Measurements from ENCODE around the gene IFT122. TPM values are rescaled to one million over a fixed set of nuclear protein-coding genes. Genes with fewer than 3 reads are reported as not detected.

The IFT122 gene
- total RNA-seq, 1 donor from 2014 or later = 17.7 TPM

DNA sequence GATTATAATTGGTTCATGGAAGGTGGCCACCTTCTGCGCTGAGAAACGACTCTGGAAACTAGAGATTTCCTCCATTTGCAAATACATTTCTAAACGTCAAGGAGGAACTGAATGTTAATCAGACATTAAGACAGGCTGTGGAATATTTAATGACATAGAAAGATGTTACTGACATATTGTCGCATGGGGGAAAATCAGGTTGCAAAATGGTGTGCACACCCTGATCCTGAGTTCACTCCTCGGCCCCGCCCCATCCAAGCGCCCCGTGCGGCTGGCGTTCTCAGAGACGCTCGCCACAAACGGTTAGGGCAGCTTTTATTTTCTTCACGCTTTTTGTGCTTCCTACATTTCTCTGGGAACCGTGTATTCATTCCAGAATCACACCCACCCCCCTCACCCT is 113.7 kb downstream of the IFT122 start:
- H3K4me1 Mint-ChIP-seq (ENCODE audit: low read depth, unreplicated experiment) = peaks cover 52% of the 10 kb centered on the region
- Histone ChIP-seq H3K4me1 (ENCODE audit: insufficient read depth, low read length) (peaks cover 26% of the 10 kb centered on the region), H3K36me3 (ENCODE audit: insufficient read depth, low read length) (no peaks in the 10 kb centered on the region)

DNA sequence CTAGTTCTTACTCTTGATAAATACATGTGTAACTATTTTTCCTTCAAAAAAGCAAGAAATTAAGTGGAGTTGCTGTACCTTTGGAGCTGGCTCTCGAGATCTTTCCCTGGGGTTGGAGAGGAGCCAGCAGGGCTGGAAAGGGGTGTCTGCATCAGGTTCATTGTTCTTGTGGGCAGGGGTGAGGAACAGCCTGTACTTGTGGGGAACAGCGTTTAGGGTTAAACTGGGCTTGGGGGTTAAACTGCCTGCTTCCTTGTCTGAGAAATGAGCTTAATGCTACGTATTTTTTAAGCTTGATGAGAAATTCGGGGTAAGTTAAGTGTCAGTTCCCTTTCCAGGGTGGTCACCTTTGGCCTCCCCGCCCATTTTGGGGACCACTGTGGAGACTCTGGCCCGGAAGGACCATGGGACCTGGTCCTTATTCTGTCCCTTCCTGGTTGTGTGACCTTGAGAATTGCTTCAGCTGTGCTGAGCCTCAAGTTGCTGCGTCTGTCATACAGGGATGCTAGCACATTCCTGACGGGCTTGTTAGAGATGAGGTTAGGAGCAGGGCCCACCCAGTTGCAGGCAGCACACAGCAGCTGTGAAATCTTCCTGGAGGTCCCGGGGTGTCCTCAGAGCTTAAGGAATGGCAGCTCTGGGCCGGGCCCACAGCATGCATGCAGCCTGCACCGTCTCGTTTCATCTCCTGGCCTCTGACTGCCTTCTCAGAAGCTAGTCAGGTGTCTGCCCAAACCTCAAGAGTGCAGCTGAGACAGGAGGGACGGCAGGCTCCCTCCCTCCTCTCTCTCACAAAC is 114.5 kb downstream of the IFT122 start:
- no peak for DNase-seq (ENCODE audit: low read depth)
- Mint-ChIP-seq H3K27ac (ENCODE audit: unreplicated experiment) (no peak overlapping the region), H3K27me3 (ENCODE audit: low read depth, unreplicated experiment) (no peaks in the 10 kb centered on the region), H3K4me3 (ENCODE audit: unreplicated experiment) (no peak overlapping the region), H3K9me3 (ENCODE audit: unreplicated experiment) (no peaks in the 10 kb centered on the region), H3K4me1 (ENCODE audit: low read depth, unreplicated experiment) (peaks cover 49% of the 10 kb centered on the region), H3K36me3 (ENCODE audit: low read depth, unreplicated experiment) (peaks cover 24% of the 10 kb centered on the region)
- no peak overlapping the region for H3K27ac ChIP-seq (ENCODE audit: low read depth, low read length)
- no peaks in the 10 kb centered on the region for H4K20me1 ChIP-seq (ENCODE audit: insufficient read depth, low read length)
- H3K4me3 ChIP-seq (ENCODE audit: insufficient read depth, low read depth, low read length) = no peak overlapping the region
- TF ChIP-seq, protein P1, sequence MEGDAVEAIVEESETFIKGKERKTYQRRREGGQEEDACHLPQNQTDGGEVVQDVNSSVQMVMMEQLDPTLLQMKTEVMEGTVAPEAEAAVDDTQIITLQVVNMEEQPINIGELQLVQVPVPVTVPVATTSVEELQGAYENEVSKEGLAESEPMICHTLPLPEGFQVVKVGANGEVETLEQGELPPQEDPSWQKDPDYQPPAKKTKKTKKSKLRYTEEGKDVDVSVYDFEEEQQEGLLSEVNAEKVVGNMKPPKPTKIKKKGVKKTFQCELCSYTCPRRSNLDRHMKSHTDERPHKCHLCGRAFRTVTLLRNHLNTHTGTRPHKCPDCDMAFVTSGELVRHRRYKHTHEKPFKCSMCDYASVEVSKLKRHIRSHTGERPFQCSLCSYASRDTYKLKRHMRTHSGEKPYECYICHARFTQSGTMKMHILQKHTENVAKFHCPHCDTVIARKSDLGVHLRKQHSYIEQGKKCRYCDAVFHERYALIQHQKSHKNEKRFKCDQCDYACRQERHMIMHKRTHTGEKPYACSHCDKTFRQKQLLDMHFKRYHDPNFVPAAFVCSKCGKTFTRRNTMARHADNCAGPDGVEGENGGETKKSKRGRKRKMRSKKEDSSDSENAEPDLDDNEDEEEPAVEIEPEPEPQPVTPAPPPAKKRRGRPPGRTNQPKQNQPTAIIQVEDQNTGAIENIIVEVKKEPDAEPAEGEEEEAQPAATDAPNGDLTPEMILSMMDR (IDR thresholded peaks at IDR 0.05; ENCODE audit: insufficient read depth, low read depth, low read length) = no peak
- no peak for TF ChIP-seq EZH2 (IDR thresholded peaks at IDR 0.05; ENCODE audit: insufficient read depth, low read length)
- H3K9me3 ChIP-seq (ENCODE audit: insufficient read depth, low read depth, low read length) = no peaks in the 10 kb centered on the region
- H3K36me3 ChIP-seq (ENCODE audit: insufficient read depth, low read length) = no peaks in the 10 kb centered on the region
- H3K4me2 ChIP-seq (ENCODE audit: low read length) = no peak overlapping the region
- no peak overlapping the region for H2AFZ ChIP-seq (ENCODE audit: low read depth, low read length)
- no peak overlapping the region for H3K9ac ChIP-seq (ENCODE audit: low read length)
- H3K79me2 ChIP-seq (ENCODE audit: insufficient read depth, low read length) = no peaks in the 10 kb centered on the region
- peaks cover 30% of the 10 kb centered on the region for H3K4me1 ChIP-seq (ENCODE audit: insufficient read depth, low read length)
- no peak for FAIRE-seq
- no peaks in the 10 kb centered on the region for H3K27me3 ChIP-seq (ENCODE audit: insufficient read depth, low read length)

More for the DNA sequence above, 113.7 kb downstream of the IFT122 start:
- Mint-ChIP-seq H3K9me3 (ENCODE audit: unreplicated experiment) (no peaks in the 10 kb centered on the region), H3K4me3 (ENCODE audit: unreplicated experiment) (no peak overlapping the region), H3K36me3 (ENCODE audit: low read depth, unreplicated experiment) (peaks cover 24% of the 10 kb centered on the region), H3K27ac (ENCODE audit: unreplicated experiment) (no peak overlapping the region), H3K27me3 (ENCODE audit: low read depth, unreplicated experiment) (no peaks in the 10 kb centered on the region)
- no peak for FAIRE-seq
- no peak overlapping the region for H2AFZ ChIP-seq (ENCODE audit: low read depth, low read length)
- H3K4me3 ChIP-seq (ENCODE audit: insufficient read depth, low read depth, low read length) = no peak overlapping the region
- no peaks in the 10 kb centered on the region for H3K9me3 ChIP-seq (ENCODE audit: insufficient read depth, low read depth, low read length)
- TF ChIP-seq EZH2 (IDR thresholded peaks at IDR 0.05; ENCODE audit: insufficient read depth, low read length) = no peak
- TF ChIP-seq, protein P1 (IDR thresholded peaks at IDR 0.05; ENCODE audit: insufficient read depth, low read depth, low read length) = no peak
- no peaks in the 10 kb centered on the region for H3K79me2 ChIP-seq (ENCODE audit: insufficient read depth, low read length)
- no peaks in the 10 kb centered on the region for H4K20me1 ChIP-seq (ENCODE audit: insufficient read depth, low read length)
- H3K4me2 ChIP-seq (ENCODE audit: low read length) = no peak overlapping the region
- no peaks in the 10 kb centered on the region for H3K27me3 ChIP-seq (ENCODE audit: insufficient read depth, low read length)
- no peak for DNase-seq (ENCODE audit: low read depth)
- no peak overlapping the region for H3K27ac ChIP-seq (ENCODE audit: low read depth, low read length)
- H3K9ac ChIP-seq (ENCODE audit: low read length) = no peak overlapping the region

DNA sequence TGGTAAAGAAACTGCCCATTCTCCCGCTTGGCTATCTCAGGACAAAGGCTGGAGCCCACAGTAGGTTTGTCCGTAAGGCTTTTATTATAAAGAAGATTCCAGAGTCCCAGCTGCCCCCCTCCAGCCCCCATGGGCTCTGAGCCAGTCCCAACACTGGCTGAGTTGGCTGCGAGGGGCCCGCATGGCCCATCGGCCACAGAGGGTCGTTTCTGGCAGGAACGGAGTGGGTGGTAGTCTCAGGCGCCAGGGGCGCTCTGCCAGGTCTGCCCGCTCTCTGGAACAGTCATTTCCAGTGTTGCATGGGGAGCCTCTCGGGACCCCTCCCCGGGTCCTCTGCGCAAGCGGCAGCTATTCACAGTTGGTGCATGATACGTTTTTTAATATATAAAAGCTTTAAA is 115.1 kb downstream of the IFT122 start:
- peaks cover 31% of the 10 kb centered on the region for H3K4me1 ChIP-seq (ENCODE audit: insufficient read depth, low read length)

More for the DNA sequence above, 115.1 kb downstream of the IFT122 start:
- TF ChIP-seq, protein P1 (IDR thresholded peaks at IDR 0.05; ENCODE audit: insufficient read depth, low read depth, low read length) = no peak
- no peak for TF ChIP-seq EZH2 (IDR thresholded peaks at IDR 0.05; ENCODE audit: insufficient read depth, low read length)
- no peaks in the 10 kb centered on the region for H3K27me3 ChIP-seq (ENCODE audit: insufficient read depth, low read length)
- H3K27ac ChIP-seq (ENCODE audit: low read depth, low read length) = no peak overlapping the region
- H3K4me2 ChIP-seq (ENCODE audit: low read length) = no peak overlapping the region
- H3K36me3 Mint-ChIP-seq (ENCODE audit: low read depth, unreplicated experiment) = peaks cover 24% of the 10 kb centered on the region
- no peak overlapping the region for H3K27ac Mint-ChIP-seq (ENCODE audit: unreplicated experiment)
- H3K9me3 ChIP-seq (ENCODE audit: insufficient read depth, low read depth, low read length) = no peaks in the 10 kb centered on the region
- H4K20me1 ChIP-seq (ENCODE audit: insufficient read depth, low read length) = no peaks in the 10 kb centered on the region
- H3K4me3 Mint-ChIP-seq (ENCODE audit: unreplicated experiment) = no peak overlapping the region
- H3K4me1 Mint-ChIP-seq (ENCODE audit: low read depth, unreplicated experiment) = peaks cover 45% of the 10 kb centered on the region
- H3K79me2 ChIP-seq (ENCODE audit: insufficient read depth, low read length) = no peaks in the 10 kb centered on the region
- FAIRE-seq = no peak
- H3K4me3 ChIP-seq (ENCODE audit: insufficient read depth, low read depth, low read length) = no peak overlapping the region
- no peak for DNase-seq (ENCODE audit: low read depth)
- no peak overlapping the region for H2AFZ ChIP-seq (ENCODE audit: low read depth, low read length)
- H3K36me3 ChIP-seq (ENCODE audit: insufficient read depth, low read length) = no peaks in the 10 kb centered on the region
- H3K9me3 Mint-ChIP-seq (ENCODE audit: unreplicated experiment) = no peaks in the 10 kb centered on the region
- no peak overlapping the region for H3K9ac ChIP-seq (ENCODE audit: low read length)
- H3K27me3 Mint-ChIP-seq (ENCODE audit: low read depth, unreplicated experiment) = no peaks in the 10 kb centered on the region
